HUDEP-2 (cell line): ENCODE data around the gene RCN2.

ENCODE experiments used
- DNase-seq, 76 experiments: peaks; one replicate each; lab custom pipeline; 2025; ENCODE audit not compliant: unreplicated experiment in 76 of 76; lab: John Stamatoyannopoulos, UW

The RCN2 gene

GRCh38 chr15:76991741-76992645, 60.4 kb downstream of the RCN2 start:
- no peak for DNase-seq

DNA sequence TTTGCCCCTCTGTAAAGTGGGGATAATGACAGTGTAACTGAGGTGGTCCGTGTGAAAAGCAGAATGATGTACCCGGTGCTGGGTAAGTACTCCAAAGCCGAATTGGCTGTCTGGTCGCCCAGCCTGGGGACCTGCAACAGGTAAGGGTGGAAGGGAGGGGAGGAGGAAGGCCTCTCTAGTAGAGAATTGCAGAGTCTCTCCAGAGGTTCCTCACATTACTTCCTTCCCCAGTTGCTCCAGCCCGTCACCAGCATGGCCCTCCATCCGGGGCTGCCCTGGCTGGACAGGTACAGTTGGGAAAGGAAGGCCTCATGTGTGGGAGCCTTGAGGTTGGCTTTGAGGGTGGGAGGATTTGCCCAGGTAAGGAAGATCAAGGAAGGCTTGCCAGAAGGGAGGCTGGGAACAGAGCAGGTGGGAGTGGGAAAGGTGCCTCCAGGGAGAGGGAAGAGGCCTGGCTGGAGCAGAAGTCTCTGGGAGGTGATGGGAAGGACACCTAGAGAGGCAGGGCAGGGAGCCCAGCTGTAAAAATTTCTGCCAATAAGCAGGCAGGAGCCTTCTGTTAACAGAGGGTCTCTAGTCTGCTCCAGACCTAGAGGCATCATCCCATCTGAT, 61.7 kb downstream of the RCN2 start:
- no peak for DNase-seq

GRCh38 chr15:76994001-76994400, 62.5 kb downstream of the RCN2 start:
- DNase-seq, result no peak

GRCh38 chr15:76994496-76994895, 62.9 kb downstream of the RCN2 start:
- DNase-seq, result no peak

DNA sequence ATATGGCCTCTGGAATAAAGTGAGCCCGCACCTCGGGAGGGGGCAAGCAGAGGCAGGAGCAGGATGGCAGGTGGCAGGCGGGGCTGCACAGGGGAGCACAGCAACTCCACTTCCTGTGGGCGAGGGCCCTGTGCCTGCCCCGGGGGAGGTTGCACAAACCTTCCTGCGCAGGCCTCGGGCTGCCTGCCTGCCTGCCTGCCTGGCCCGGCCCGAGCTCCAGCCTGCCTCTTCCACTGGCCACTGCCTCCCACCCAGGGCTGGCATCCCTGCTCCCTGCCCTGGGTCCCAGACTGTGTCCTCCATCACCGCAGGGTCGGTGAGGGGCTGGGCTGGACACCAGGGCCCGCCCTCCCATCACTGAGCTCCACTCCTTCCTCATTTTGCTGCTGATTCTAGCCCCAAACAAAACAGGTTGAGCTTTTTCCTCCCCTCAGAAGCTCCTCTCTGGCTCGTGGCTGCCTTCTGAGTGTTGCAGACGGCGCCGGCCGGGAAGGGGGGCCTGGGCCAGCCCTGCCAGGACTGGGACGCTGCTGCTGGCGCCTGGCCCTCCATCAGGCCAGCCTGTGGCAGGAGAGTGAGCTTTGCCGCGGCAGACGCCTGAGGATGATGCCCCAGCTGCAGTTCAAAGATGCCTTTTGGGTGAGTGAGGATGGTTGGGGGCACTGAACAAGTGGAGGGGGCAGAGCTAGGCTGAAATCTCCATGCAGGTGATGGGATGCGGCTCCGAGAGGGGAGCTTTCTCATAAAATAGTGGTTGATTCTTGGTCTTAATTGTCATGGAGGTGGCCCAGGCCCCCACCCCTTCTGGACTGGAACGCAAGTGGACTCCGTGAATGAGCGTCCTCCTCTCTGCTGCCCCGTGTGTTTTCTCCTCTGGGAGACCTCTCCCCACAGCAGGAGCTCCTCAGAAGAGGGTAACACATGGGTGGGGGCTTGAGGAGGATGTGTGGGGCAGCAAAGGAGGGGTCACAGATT, 63.7 kb downstream of the RCN2 start, which contains the start of gene PSTPIP1:
Gene PSTPIP1 (plus strand): TSS at position 156 of the 975 bp plus-strand sequence. CDS start 448 bp downstream, at position 604.
- DNase-seq, result no peak

- DNase-seq, result no peak
These were observed 64.6 kb downstream of the RCN2 start for GRCh38 chr15:76996076-76996525.

- no peak for DNase-seq
These were observed 65.2 kb downstream of the RCN2 start for GRCh38 chr15:76996526-76997401.

GRCh38 chr15:76998663-76999285, 67.2 kb downstream of the RCN2 start:
- DNase-seq, result no peak

DNA sequence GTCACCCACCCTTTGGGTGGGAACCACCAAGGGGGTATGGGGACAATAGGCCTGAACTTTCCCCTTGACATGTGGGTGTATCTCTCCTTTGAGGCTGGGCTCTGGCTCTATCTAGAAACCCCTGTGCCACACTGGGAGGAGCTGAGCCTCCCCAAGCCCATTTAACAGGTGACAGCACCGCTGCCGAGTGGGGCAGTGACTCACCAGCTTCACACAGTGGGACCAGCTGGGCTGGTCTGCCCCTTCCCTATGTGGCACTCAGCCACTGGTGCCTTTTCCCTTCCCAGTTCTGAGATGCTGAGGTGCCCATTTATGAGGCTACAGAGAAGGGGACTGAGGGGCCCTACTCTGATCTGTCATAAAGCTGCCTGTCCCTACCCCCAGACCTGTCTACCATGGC, 68.4 kb downstream of the RCN2 start:
- no peak for DNase-seq

- DNase-seq, result no peak
These were observed 69.8 kb downstream of the RCN2 start for GRCh38 chr15:77001351-77001750.

DNA sequence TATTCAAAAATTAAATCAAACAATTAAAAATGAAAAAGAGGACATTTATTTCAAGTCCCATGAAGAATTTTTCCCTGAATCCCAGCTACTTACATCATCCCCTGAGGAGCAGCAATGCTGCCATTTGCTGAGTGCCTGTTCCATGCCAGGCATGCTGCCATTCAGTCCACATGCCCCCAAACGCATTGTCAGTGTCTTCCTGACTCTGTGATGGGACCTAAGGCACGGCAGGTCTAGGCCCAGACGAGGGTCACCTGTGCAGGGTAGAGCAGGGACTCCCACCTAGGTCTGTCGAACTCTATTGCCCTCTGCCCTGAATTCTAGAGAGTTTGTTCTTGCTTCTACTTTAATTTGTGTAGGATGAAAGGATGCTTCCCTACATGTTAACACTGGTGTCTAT, 70.4 kb downstream of the RCN2 start:
- DNase-seq, result no peak

DNA sequence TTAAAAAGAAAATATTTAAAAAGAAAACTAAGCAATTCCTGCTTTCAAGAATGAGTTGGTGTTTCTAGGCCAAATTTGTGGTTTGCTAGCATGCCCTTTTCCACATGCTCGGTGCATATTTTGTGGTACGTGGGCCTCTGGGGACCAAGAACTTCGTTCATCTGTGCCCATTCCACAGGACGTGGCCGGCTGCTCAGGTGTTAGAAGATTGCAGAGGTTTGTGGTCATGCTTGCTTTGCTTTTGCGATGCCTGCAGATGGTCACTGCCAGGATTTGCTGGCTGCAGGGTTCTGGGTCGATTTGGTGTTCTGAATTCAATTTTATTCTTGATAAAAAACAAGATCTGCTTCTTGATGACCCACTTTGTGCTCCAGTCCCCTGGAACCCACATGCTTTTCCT, 70.9 kb downstream of the RCN2 start:
- DNase-seq, result no peak

DNA sequence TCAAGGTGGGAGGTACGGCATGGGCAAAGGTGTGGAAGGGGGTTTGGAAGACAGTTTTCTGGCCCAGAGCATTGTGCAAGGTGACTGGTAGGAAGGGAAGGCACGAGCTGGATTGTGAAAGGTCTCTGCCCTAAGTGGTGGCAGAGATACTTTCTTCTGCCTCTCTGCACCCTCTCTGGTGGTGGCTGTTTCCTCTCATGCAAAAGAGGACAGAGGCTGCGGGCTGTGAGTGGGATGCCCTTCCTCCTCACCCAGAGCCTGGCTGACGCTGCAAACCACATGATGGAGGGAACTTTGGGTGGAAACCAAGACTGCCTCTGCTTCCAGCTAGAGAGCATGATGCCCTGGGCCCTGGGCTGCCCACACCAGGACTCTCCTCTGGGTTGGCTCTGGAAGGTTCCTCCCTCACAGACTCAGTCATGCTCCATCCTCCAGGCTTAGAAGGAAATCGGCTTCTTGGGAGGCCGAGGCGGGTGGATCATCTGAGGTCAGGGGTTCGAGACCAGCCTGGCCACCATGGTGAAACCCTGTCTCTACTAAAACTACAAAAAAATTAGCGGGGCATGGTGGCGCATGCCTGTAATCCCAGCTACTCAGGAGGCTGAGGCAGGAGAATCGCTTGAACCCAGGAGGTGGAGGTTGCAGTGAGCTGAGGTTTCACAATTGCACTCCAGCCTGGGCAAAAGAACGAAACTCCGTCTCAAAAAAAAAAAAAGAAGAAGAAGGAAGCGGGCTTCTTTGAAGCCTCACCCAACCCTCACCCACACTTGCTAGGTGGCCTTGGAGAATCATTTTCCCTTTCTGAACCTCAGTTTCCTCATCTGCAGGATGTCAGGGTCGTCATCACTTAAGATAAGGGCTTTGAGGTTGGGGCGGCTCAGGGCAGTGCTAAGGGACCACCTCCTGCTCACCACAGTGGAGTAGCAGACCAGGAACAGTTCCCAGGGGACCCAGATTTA, 71.7 kb downstream of the RCN2 start:
- DNase-seq, result no peak
